Omental fat pad (tissue), 4 donors: ENCODE measurements around the gene PLA2G2D. TPM values are rescaled to one million over a fixed set of nuclear protein-coding genes. Genes with fewer than 3 reads are reported as not detected.

Experiments used
- ATAC-seq: fragments of 150-250 bp; one replicate; pipeline ENCODE4 v1.9.1; 2016; ENCODE audit warnings: mild to moderate bottlenecking, moderate library complexity; ENCODE audit not compliant: low FRiP score
- DNase-seq: peaks from one replicate; pipeline ENCODE4 v3.0.0-alpha.2; 2019; ENCODE audit warnings: low spot score
- CTCF ChIP-seq, 3 donors: fragments of 450-650 bp; IDR thresholded peaks; one replicate each; pipeline ENCODE4 v1.5.1; 2016 to 2017; ENCODE audit warnings: antibody characterized with exemption in 3 of 3, mild to moderate bottlenecking in 3 of 3, moderate library complexity in 2 of 3
- total RNA-seq, 4 donors: library from RNA; depleted of rRNA; stranded (reverse); fragments of >200 nt; gene quantifications; one replicate each; pipeline ENCODE4 v1.1.0, GENCODE V29; 2016

PLA2G2D gene
- total RNA-seq, 4 donors from 2014 or later = not detected

GRCh38 chr1:20090641-20091040, 28.7 kb downstream of the PLA2G2D start:
- TF ChIP-seq CTCF (IDR thresholded peaks at IDR 0.05) = no peak
- no peak for DNase-seq
- no peak for ATAC-seq

- ATAC-seq (no peak), DNase-seq (no peak)
- no peak for TF ChIP-seq CTCF (IDR thresholded peaks at IDR 0.05)
Measured at GRCh38 chr1:20090119-20090518, 29.2 kb downstream of the PLA2G2D start.

GRCh38 chr1:20089328-20090077, 29.8 kb downstream of the PLA2G2D start:
- ATAC-seq = no peak
- no peak for DNase-seq
- TF ChIP-seq CTCF (IDR thresholded peaks at IDR 0.05) = no peak

GRCh38 chr1:20087668-20088067, 31.7 kb downstream of the PLA2G2D start:
- no peak for DNase-seq
- no peak for TF ChIP-seq CTCF (IDR thresholded peaks at IDR 0.05)
- no peak for ATAC-seq

- ATAC-seq (no peak), DNase-seq (no peak)
- no peak for TF ChIP-seq CTCF (IDR thresholded peaks at IDR 0.05)
Measured at GRCh38 chr1:20086800-20087199, 32.5 kb downstream of the PLA2G2D start.

- no peak for ATAC-seq
- DNase-seq = no peak
- TF ChIP-seq CTCF (IDR thresholded peaks at IDR 0.05) = no peak
Measured at GRCh38 chr1:20083178-20083944, 36.0 kb downstream of the PLA2G2D start.
